ENCODE results near the gene GBA3.

GBA3 gene
- 0 to 0.12 (median 0) reads per million in 9 experiments for total RNA-seq

- Mint-ChIP-seq H3K36me3 (ENCODE audit: insufficient read depth) (no peaks in the 10 kb centered on the region), H3K4me3 (no peak within 1 kb of the TSS), H3K9me3 (peaks cover 0 to 4% of the 10 kb centered on the region in 2 donors), H3K27ac (no peak within 1 kb of the TSS), H3K27me3 (no peaks in the 10 kb centered on the region), H3K4me1 (ENCODE audit: low read depth in 2 of 2) (no peaks in the 10 kb centered on the region)
- DNase-seq (no peak), ATAC-seq (replicated peaks) (no peak)
Observed at GRCh38 chr4:22692736-22693135, at the start of gene GBA3. Gene GBA3 (plus strand): TSS chr4:22692937.

GRCh38 chr4:22643952-22644351 lies 48.8 kb upstream of the GBA3 start:
- no peaks in the 10 kb centered on the region for H3K4me1 Mint-ChIP-seq (ENCODE audit: low read depth in 2 of 2)
- peaks cover 14 to 21% of the 10 kb centered on the region in 2 donors for H3K9me3 Mint-ChIP-seq
- H3K27me3 Mint-ChIP-seq: no peaks in the 10 kb centered on the region
- ATAC-seq (replicated peaks) (no peak), DNase-seq (no peak)
- no peak overlapping the region for H3K27ac Mint-ChIP-seq
- no peaks in the 10 kb centered on the region for H3K36me3 Mint-ChIP-seq (ENCODE audit: insufficient read depth)
- no peak overlapping the region for H3K4me3 Mint-ChIP-seq

GRCh38 chr4:22645481-22646182 lies 47.1 kb upstream of the GBA3 start:
- Mint-ChIP-seq H3K4me1 (ENCODE audit: low read depth in 2 of 2) (no peaks in the 10 kb centered on the region), H3K27me3 (no peaks in the 10 kb centered on the region), H3K27ac (no peak overlapping the region), H3K4me3 (no peak overlapping the region), H3K9me3 (peaks cover 14 to 17% of the 10 kb centered on the region in 2 donors), H3K36me3 (ENCODE audit: insufficient read depth) (no peaks in the 10 kb centered on the region)
- DNase-seq (no peak), ATAC-seq (replicated peaks) (no peak)

- no peaks in the 10 kb centered on the region for H3K4me1 Mint-ChIP-seq (ENCODE audit: low read depth in 2 of 2)
- no peak overlapping the region for H3K27ac Mint-ChIP-seq
- no peaks in the 10 kb centered on the region for H3K36me3 Mint-ChIP-seq (ENCODE audit: insufficient read depth)
- peaks cover 2 to 8% of the 10 kb centered on the region in 2 donors for H3K9me3 Mint-ChIP-seq
- H3K4me3 Mint-ChIP-seq: no peak overlapping the region
- no peak for DNase-seq
- H3K27me3 Mint-ChIP-seq: no peaks in the 10 kb centered on the region
- no peak for ATAC-seq (replicated peaks)
Observed at GRCh38 chr4:22648996-22649395, 43.7 kb upstream of the GBA3 start.

GRCh38 chr4:22650771-22651170 lies 42.0 kb upstream of the GBA3 start:
- ATAC-seq (replicated peaks) (no peak), DNase-seq (no peak)
- no peaks in the 10 kb centered on the region for H3K36me3 Mint-ChIP-seq (ENCODE audit: insufficient read depth)
- H3K4me1 Mint-ChIP-seq (ENCODE audit: low read depth in 2 of 2): no peaks in the 10 kb centered on the region
- H3K9me3 Mint-ChIP-seq: peaks cover 2 to 8% of the 10 kb centered on the region in 2 donors
- H3K4me3 Mint-ChIP-seq: no peak overlapping the region
- H3K27ac Mint-ChIP-seq: no peak overlapping the region
- no peaks in the 10 kb centered on the region for H3K27me3 Mint-ChIP-seq

GRCh38 chr4:22653752-22654151 lies 39.0 kb upstream of the GBA3 start:
- H3K27me3 Mint-ChIP-seq: no peaks in the 10 kb centered on the region
- H3K9me3 Mint-ChIP-seq: no peaks in the 10 kb centered on the region
- no peaks in the 10 kb centered on the region for H3K4me1 Mint-ChIP-seq (ENCODE audit: low read depth in 2 of 2)
- DNase-seq (no peak), ATAC-seq (replicated peaks) (no peak)
- H3K36me3 Mint-ChIP-seq (ENCODE audit: insufficient read depth): no peaks in the 10 kb centered on the region
- H3K27ac Mint-ChIP-seq: no peak overlapping the region
- H3K4me3 Mint-ChIP-seq: no peak overlapping the region

- Mint-ChIP-seq H3K4me1 (ENCODE audit: low read depth in 2 of 2) (no peaks in the 10 kb centered on the region), H3K36me3 (ENCODE audit: insufficient read depth) (no peaks in the 10 kb centered on the region), H3K4me3 (no peak overlapping the region), H3K9me3 (peaks cover 2 to 7% of the 10 kb centered on the region in 2 donors), H3K27ac (no peak overlapping the region), H3K27me3 (no peaks in the 10 kb centered on the region)
- ATAC-seq (replicated peaks) (no peak), DNase-seq (no peak)
Observed at GRCh38 chr4:22661443-22661842, 31.3 kb upstream of the GBA3 start.

- H3K9me3 Mint-ChIP-seq: no peaks in the 10 kb centered on the region
- no peak overlapping the region for H3K4me3 Mint-ChIP-seq
- H3K4me1 Mint-ChIP-seq (ENCODE audit: low read depth in 2 of 2): no peaks in the 10 kb centered on the region
- ATAC-seq (replicated peaks) (no peak), DNase-seq (no peak)
- H3K27ac Mint-ChIP-seq: no peak overlapping the region
- H3K27me3 Mint-ChIP-seq: no peaks in the 10 kb centered on the region
- H3K36me3 Mint-ChIP-seq (ENCODE audit: insufficient read depth): no peaks in the 10 kb centered on the region
Observed at GRCh38 chr4:22667332-22667940, 25.3 kb upstream of the GBA3 start.

GRCh38 chr4:22668301-22668700 lies 24.4 kb upstream of the GBA3 start:
- ATAC-seq (replicated peaks): no peak
- Mint-ChIP-seq H3K4me3 (no peak overlapping the region), H3K27ac (no peak overlapping the region)

GRCh38 chr4:22668702-22669101 lies 24.0 kb upstream of the GBA3 start:
- ATAC-seq (replicated peaks) (no peak), DNase-seq (no peak)
- H3K4me1 Mint-ChIP-seq (ENCODE audit: low read depth in 2 of 2): peaks cover 0 to 3% of the 10 kb centered on the region in 2 donors
- H3K27me3 Mint-ChIP-seq: no peaks in the 10 kb centered on the region
- H3K27ac Mint-ChIP-seq: no peak overlapping the region
- H3K9me3 Mint-ChIP-seq: no peaks in the 10 kb centered on the region
- no peaks in the 10 kb centered on the region for H3K36me3 Mint-ChIP-seq (ENCODE audit: insufficient read depth)
- no peak overlapping the region for H3K4me3 Mint-ChIP-seq

More at GRCh38 chr4:22668301-22668700, 24.4 kb upstream of the GBA3 start:
- Mint-ChIP-seq H3K9me3 (no peaks in the 10 kb centered on the region), H3K27me3 (no peaks in the 10 kb centered on the region), H3K36me3 (ENCODE audit: insufficient read depth) (no peaks in the 10 kb centered on the region), H3K4me1 (ENCODE audit: low read depth in 2 of 2) (peaks cover 0 to 3% of the 10 kb centered on the region in 2 donors)
- no peak for DNase-seq

- H3K27me3 Mint-ChIP-seq: no peaks in the 10 kb centered on the region
- H3K4me1 Mint-ChIP-seq (ENCODE audit: low read depth in 2 of 2): peaks cover 0 to 3% of the 10 kb centered on the region in 2 donors
- peaks cover 1 to 10% of the 10 kb centered on the region in 2 donors for H3K9me3 Mint-ChIP-seq
- no peaks in the 10 kb centered on the region for H3K36me3 Mint-ChIP-seq (ENCODE audit: insufficient read depth)
- DNase-seq (no peak), ATAC-seq (replicated peaks) (no peak)
- H3K4me3 Mint-ChIP-seq: no peak overlapping the region
- no peak overlapping the region for H3K27ac Mint-ChIP-seq
Observed at GRCh38 chr4:22670956-22671355, 21.8 kb upstream of the GBA3 start.

GRCh38 chr4:22672519-22672918 lies 20.2 kb upstream of the GBA3 start:
- Mint-ChIP-seq H3K4me3 (peak overlapping the region in 1 of 2 donors; percentile 16), H3K27ac (no peak overlapping the region), H3K27me3 (no peaks in the 10 kb centered on the region), H3K9me3 (peaks cover 1 to 11% of the 10 kb centered on the region in 2 donors), H3K36me3 (ENCODE audit: insufficient read depth) (no peaks in the 10 kb centered on the region), H3K4me1 (ENCODE audit: low read depth in 2 of 2) (peaks cover 0 to 3% of the 10 kb centered on the region in 2 donors)
- DNase-seq (no peak), ATAC-seq (replicated peaks) (no peak)

- H3K27ac Mint-ChIP-seq: no peak overlapping the region
- no peaks in the 10 kb centered on the region for H3K36me3 Mint-ChIP-seq (ENCODE audit: insufficient read depth)
- no peaks in the 10 kb centered on the region for H3K27me3 Mint-ChIP-seq
- peaks cover 1 to 15% of the 10 kb centered on the region in 2 donors for H3K9me3 Mint-ChIP-seq
- DNase-seq (no peak), ATAC-seq (replicated peaks) (no peak)
- peak overlapping the region in 1 of 2 donors; percentile 16 for H3K4me3 Mint-ChIP-seq
- peaks cover 0 to 3% of the 10 kb centered on the region in 2 donors for H3K4me1 Mint-ChIP-seq (ENCODE audit: low read depth in 2 of 2)
Observed at GRCh38 chr4:22672944-22673343, 19.8 kb upstream of the GBA3 start.

- peaks cover 0 to 3% of the 10 kb centered on the region in 2 donors for H3K4me1 Mint-ChIP-seq (ENCODE audit: low read depth in 2 of 2)
Observed at GRCh38 chr4:22674700-22675099, 18.0 kb upstream of the GBA3 start.

More at GRCh38 chr4:22674700-22675099, 18.0 kb upstream of the GBA3 start:
- DNase-seq (no peak), ATAC-seq (replicated peaks) (no peak)
- no peaks in the 10 kb centered on the region for H3K36me3 Mint-ChIP-seq (ENCODE audit: insufficient read depth)
- no peaks in the 10 kb centered on the region for H3K27me3 Mint-ChIP-seq
- no peak overlapping the region for H3K4me3 Mint-ChIP-seq
- H3K9me3 Mint-ChIP-seq: peaks cover 1 to 16% of the 10 kb centered on the region in 2 donors
- H3K27ac Mint-ChIP-seq: no peak overlapping the region
